Neural progenitor cell (in vitro differentiated cells): ENCODE measurements around the gene EIF2A. TPM values are rescaled to one million over a fixed set of nuclear protein-coding genes. Genes with fewer than 3 reads are reported as not detected.

Source experiments
- DNase-seq: peaks from one replicate; pipeline ENCODE4 v3.0.0-alpha.2; 2016; ENCODE audit warnings: low spot score
- H2AFZ ChIP-seq: fragments of 200-600 bp; sonication (generic); replicated peaks from 2 replicates; pipeline ENCODE4 v1.6.1; 2016; ENCODE audit warnings: antibody characterized with exemption
- H3F3A ChIP-seq: fragments of 200-600 bp; sonication (generic); 2 replicates; pipeline ENCODE4 v1.6.1; 2016; ENCODE audit warnings: antibody characterized with exemption, low read depth
- H3K27ac ChIP-seq: fragments of 200-600 bp; sonication (generic); 2 replicates; pipeline ENCODE4 v1.5.1; 2016; ENCODE audit warnings: mild to moderate bottlenecking
- H3K27me3 ChIP-seq: fragments of 200-600 bp; sonication (generic); 2 replicates; pipeline ENCODE4 v1.6.1; 2016; ENCODE audit warnings: mild to moderate bottlenecking, moderate library complexity
- H3K36me3 ChIP-seq: fragments of 200-600 bp; sonication (generic); 2 replicates; pipeline ENCODE4 v1.5.1; 2016
- H3K4me1 ChIP-seq: fragments of 200-600 bp; sonication (generic); 2 replicates; pipeline ENCODE4 v1.6.1; 2016; ENCODE audit warnings: mixed run types
- H3K4me2 ChIP-seq: fragments of 200-600 bp; sonication (generic); 2 replicates; pipeline ENCODE4 v1.6.1; 2016
- H3K4me3 ChIP-seq: fragments of 200-600 bp; sonication (generic); 2 replicates; pipeline ENCODE4 v1.5.1; 2016
- H3K79me2 ChIP-seq: fragments of 200-600 bp; sonication (generic); 2 replicates; pipeline ENCODE4 v1.6.1; 2016; ENCODE audit warnings: low read depth
- H3K9ac ChIP-seq: fragments of 200-600 bp; sonication (generic); 2 replicates; pipeline ENCODE4 v1.6.1; 2016
- H3K9me3 ChIP-seq: fragments of 200-600 bp; sonication (generic); 2 replicates; pipeline ENCODE4 v1.5.1; 2016; ENCODE audit warnings: low read depth
- H4K20me1 ChIP-seq: fragments of 200-600 bp; sonication (generic); 2 replicates; pipeline ENCODE4 v1.6.1; 2016; ENCODE audit warnings: low read depth
- H3K27ac Mint-ChIP-seq: 3 replicates; pipeline ENCODE4 v1.8.0; 2021; ENCODE audit warnings: mixed read lengths
- H3K27me3 Mint-ChIP-seq: 2 replicates; pipeline ENCODE4 v1.8.0; 2022; ENCODE audit warnings: low read depth, mild to moderate bottlenecking, inconsistent platforms, moderate library complexity, mixed read lengths; ENCODE audit not compliant: insufficient read depth
- H3K36me3 Mint-ChIP-seq: 3 replicates; pipeline ENCODE4 v1.8.0; 2021; ENCODE audit warnings: mixed read lengths
- H3K4me1 Mint-ChIP-seq: 3 replicates; pipeline ENCODE4 v1.8.0; 2021; ENCODE audit warnings: mixed read lengths
- H3K4me3 Mint-ChIP-seq: 3 replicates; pipeline ENCODE4 v1.8.0; 2021; ENCODE audit warnings: mild to moderate bottlenecking, moderate library complexity, mixed read lengths
- H3K9me3 Mint-ChIP-seq: 3 replicates; pipeline ENCODE4 v1.8.0; 2020; ENCODE audit warnings: mixed read lengths
- EZH2 ChIP-seq: fragments of 200-600 bp; sonication (generic); IDR thresholded peaks from 2 replicates; pipeline ENCODE4 v1.6.1; 2017; ENCODE audit warnings: antibody characterized with exemption, mild to moderate bottlenecking, moderate library complexity
- EZH2phosphoT487 ChIP-seq: fragments of 200-600 bp; sonication (generic); IDR thresholded peaks from 2 replicates; pipeline ENCODE4 v1.6.1; 2017; ENCODE audit warnings: antibody characterized with exemption
- total RNA-seq: library from RNA; depleted of rRNA; stranded (reverse); fragments of >200 nt; gene quantifications from 2 replicates; pipeline ENCODE4 v1.2.3, GENCODE V29; 2015; ENCODE audit warnings: low replicate concordance
- TF ChIP-seq, protein P1 (sequence below): fragments of 200-600 bp; sonication (generic); IDR thresholded peaks from 2 replicates; pipeline ENCODE4 v1.5.1; 2017; ENCODE audit warnings: antibody characterized with exemption, mild to moderate bottlenecking

The EIF2A gene
- total RNA-seq, 1 donor from 2014 or later, result 135 TPM

DNA sequence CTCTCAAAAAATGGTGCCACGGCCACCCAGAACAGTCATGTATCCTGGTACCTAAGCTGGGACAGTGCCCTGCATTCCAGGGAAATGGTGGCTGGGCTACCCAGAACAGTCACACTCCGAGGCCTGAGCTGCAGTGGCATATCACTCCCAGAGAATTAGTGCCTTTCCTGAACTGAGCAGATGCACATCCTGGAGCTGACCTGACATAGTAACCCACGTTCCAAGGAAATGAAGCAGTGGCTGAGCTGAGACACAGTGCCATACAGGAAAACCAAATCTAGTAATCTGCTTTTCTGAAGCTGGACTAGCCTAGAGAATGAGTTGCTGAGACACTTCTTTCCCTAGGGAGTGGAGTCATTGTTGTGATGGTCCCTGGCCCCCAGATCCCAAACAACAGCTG is 42.1 kb upstream of the EIF2A start:
- Histone ChIP-seq H3K36me3 (no peaks in the 10 kb centered on the region), H3K4me1 (no peaks in the 10 kb centered on the region), H3K9me3 (no peaks in the 10 kb centered on the region), H3K79me2 (no peaks in the 10 kb centered on the region), H3K4me2 (no peak overlapping the region), H3F3A (no peaks in the 10 kb centered on the region), H3K9ac (no peak overlapping the region), H2AFZ (no peak overlapping the region), H3K4me3 (no peak overlapping the region), H3K27ac (no peak overlapping the region), H3K27me3 (no peaks in the 10 kb centered on the region), H4K20me1 (no peaks in the 10 kb centered on the region)
- TF ChIP-seq, protein P1, sequence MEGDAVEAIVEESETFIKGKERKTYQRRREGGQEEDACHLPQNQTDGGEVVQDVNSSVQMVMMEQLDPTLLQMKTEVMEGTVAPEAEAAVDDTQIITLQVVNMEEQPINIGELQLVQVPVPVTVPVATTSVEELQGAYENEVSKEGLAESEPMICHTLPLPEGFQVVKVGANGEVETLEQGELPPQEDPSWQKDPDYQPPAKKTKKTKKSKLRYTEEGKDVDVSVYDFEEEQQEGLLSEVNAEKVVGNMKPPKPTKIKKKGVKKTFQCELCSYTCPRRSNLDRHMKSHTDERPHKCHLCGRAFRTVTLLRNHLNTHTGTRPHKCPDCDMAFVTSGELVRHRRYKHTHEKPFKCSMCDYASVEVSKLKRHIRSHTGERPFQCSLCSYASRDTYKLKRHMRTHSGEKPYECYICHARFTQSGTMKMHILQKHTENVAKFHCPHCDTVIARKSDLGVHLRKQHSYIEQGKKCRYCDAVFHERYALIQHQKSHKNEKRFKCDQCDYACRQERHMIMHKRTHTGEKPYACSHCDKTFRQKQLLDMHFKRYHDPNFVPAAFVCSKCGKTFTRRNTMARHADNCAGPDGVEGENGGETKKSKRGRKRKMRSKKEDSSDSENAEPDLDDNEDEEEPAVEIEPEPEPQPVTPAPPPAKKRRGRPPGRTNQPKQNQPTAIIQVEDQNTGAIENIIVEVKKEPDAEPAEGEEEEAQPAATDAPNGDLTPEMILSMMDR, result no peak
- TF ChIP-seq EZH2 (no peak), EZH2phosphoT487 (no peak)
- Mint-ChIP-seq H3K4me1 (no peaks in the 10 kb centered on the region), H3K4me3 (no peak overlapping the region), H3K27me3 (no peaks in the 10 kb centered on the region), H3K27ac (no peak overlapping the region), H3K9me3 (peaks cover 23% of the 10 kb centered on the region), H3K36me3 (peaks cover 5% of the 10 kb centered on the region)
- DNase-seq, result no peak

DNA sequence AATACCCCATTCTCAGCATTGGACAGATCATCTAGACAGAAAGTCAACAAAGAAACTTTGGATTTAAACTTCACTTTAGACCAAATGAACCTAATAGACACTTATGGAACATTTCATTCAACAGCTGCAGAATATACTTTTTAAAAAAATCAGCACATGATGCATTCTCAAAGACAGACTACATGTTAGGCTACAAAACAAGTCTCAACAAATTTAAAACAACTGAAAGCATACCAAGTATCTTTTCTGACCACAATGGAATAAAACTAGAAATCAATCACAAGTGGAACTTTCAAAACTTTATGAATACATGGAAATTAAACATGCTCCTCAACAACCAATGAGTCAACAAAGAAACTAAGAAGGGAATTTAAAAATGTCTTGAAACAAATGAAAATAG is 38.2 kb upstream of the EIF2A start:
- no peak overlapping the region for H3K4me2 ChIP-seq
- no peaks in the 10 kb centered on the region for H3K36me3 ChIP-seq
- Mint-ChIP-seq H3K4me3 (no peak overlapping the region), H3K27ac (no peak overlapping the region), H3K36me3 (no peaks in the 10 kb centered on the region), H3K27me3 (no peaks in the 10 kb centered on the region), H3K9me3 (peaks cover 4% of the 10 kb centered on the region), H3K4me1 (no peaks in the 10 kb centered on the region)
- TF ChIP-seq, protein P1, result no peak
- TF ChIP-seq EZH2phosphoT487, result no peak
- no peak for TF ChIP-seq EZH2
- no peaks in the 10 kb centered on the region for H3K79me2 ChIP-seq
- H3K9ac ChIP-seq, result no peak overlapping the region
- H3K4me1 ChIP-seq, result peaks cover 8% of the 10 kb centered on the region
- no peak for DNase-seq
- no peak overlapping the region for H3K27ac ChIP-seq
- H3K9me3 ChIP-seq, result no peaks in the 10 kb centered on the region
- no peaks in the 10 kb centered on the region for H3F3A ChIP-seq
- H3K27me3 ChIP-seq, result no peaks in the 10 kb centered on the region
- no peak overlapping the region for H2AFZ ChIP-seq
- no peaks in the 10 kb centered on the region for H4K20me1 ChIP-seq
- H3K4me3 ChIP-seq, result no peak overlapping the region

DNA sequence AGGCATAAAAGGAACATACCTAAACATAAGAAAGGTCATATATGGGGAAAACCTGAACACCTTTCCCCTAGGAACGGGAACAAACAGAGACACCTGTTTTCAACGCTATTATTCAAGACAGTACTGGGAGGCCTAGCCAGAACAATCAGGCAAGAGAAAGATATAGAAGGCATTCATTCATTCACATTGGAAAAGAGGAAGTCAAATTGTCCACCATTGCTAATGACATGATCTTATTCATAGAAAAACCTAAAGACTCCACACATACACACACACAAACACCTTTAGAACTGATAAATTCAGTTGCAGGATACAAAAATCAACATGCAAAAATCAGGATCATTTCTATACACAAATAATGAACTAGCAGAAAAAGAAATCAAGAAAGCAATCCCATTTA is 36.8 kb upstream of the EIF2A start:
- Histone ChIP-seq H3K79me2 (no peaks in the 10 kb centered on the region), H2AFZ (no peak overlapping the region), H3K4me3 (no peak overlapping the region), H3K27me3 (no peaks in the 10 kb centered on the region), H3K36me3 (no peaks in the 10 kb centered on the region), H3K9ac (no peak overlapping the region), H4K20me1 (no peaks in the 10 kb centered on the region), H3K4me2 (no peak overlapping the region), H3K9me3 (no peaks in the 10 kb centered on the region), H3K4me1 (peaks cover 9% of the 10 kb centered on the region), H3F3A (no peaks in the 10 kb centered on the region), H3K27ac (no peak overlapping the region)
- no peak overlapping the region for H3K4me3 Mint-ChIP-seq
- no peak overlapping the region for H3K27ac Mint-ChIP-seq
- no peaks in the 10 kb centered on the region for H3K36me3 Mint-ChIP-seq
- no peaks in the 10 kb centered on the region for H3K27me3 Mint-ChIP-seq
- no peaks in the 10 kb centered on the region for H3K4me1 Mint-ChIP-seq
- peaks cover 4% of the 10 kb centered on the region for H3K9me3 Mint-ChIP-seq
- TF ChIP-seq EZH2phosphoT487 (no peak), EZH2 (no peak)
- TF ChIP-seq, protein P1, result no peak
- no peak for DNase-seq
